OCI-LY1 (cell line): ENCODE measurements around the gene TMCC1.

Experiments
- EZH2 ChIP-seq: fragments of 200-600 bp; sonication (generic), shearing (Covaris generic); IDR thresholded peaks from 2 replicates; pipeline ENCODE4 v1.8.0; 2017; ENCODE audit warnings: borderline replicate concordance, mixed run types, mild to moderate bottlenecking, antibody characterized with exemption, low read length, moderate library complexity, mixed read lengths
- TF ChIP-seq, protein P1 (sequence below): fragments of 200-600 bp; sonication (generic), shearing (Covaris generic); IDR thresholded peaks from 2 replicates; pipeline ENCODE4 v1.5.1; 2017; ENCODE audit warnings: mild to moderate bottlenecking, antibody characterized with exemption, low read length, moderate library complexity, mixed read lengths

DNA sequence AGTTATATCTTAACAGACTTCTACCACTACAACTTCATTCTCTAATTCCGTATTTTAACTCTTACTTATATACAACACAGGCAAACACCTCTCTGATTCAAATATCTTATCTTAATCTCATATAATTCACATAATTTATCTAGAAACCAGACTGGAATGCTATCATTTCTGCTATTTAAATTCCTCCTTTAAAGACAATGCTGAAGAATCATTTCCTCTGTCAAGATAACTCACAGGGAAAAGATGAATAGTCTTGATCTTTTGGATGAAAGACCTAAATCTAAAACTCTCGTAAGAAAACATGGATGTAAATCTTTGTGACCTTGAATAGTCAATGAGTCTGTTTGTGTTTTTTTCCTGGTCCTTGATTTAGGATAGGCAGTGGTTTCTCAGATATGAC is 151.7 kb downstream of the TMCC1 start:
- TF ChIP-seq, protein P1, sequence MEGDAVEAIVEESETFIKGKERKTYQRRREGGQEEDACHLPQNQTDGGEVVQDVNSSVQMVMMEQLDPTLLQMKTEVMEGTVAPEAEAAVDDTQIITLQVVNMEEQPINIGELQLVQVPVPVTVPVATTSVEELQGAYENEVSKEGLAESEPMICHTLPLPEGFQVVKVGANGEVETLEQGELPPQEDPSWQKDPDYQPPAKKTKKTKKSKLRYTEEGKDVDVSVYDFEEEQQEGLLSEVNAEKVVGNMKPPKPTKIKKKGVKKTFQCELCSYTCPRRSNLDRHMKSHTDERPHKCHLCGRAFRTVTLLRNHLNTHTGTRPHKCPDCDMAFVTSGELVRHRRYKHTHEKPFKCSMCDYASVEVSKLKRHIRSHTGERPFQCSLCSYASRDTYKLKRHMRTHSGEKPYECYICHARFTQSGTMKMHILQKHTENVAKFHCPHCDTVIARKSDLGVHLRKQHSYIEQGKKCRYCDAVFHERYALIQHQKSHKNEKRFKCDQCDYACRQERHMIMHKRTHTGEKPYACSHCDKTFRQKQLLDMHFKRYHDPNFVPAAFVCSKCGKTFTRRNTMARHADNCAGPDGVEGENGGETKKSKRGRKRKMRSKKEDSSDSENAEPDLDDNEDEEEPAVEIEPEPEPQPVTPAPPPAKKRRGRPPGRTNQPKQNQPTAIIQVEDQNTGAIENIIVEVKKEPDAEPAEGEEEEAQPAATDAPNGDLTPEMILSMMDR = no peak
- TF ChIP-seq EZH2 = no peak
